SU-DHL-6 (cell line): ENCODE measurements around the gene ITGB2.

Experiments
- H2AFZ ChIP-seq: fragments of 200-600 bp; sonication (generic); 2 replicates; pipeline ENCODE4 v1.6.1; 2014; ENCODE audit warnings: low read depth, mild to moderate bottlenecking, moderate library complexity, mixed read lengths, antibody characterized with exemption, low read length; ENCODE audit not compliant: severe bottlenecking
- H3F3A ChIP-seq: fragments of 200-600 bp; shearing (Covaris generic); 2 replicates; pipeline ENCODE4 v1.6.0; 2016; ENCODE audit warnings: antibody characterized with exemption, mild to moderate bottlenecking; ENCODE audit not compliant: insufficient read depth
- H3K27ac ChIP-seq: fragments of 200-600 bp; sonication (generic); 2 replicates; pipeline ENCODE4 v1.5.1; 2016; ENCODE audit warnings: low read depth, mild to moderate bottlenecking, low read length, moderate library complexity, mixed read lengths
- H3K27me3 ChIP-seq: fragments of 200-600 bp; sonication (generic), shearing (Covaris generic); 2 replicates; pipeline ENCODE4 v1.6.0; 2014; ENCODE audit warnings: mild to moderate bottlenecking, low read length
- H3K36me3 ChIP-seq: fragments of 200-600 bp; sonication (generic); 2 replicates; pipeline ENCODE4 v1.6.1; 2014; ENCODE audit warnings: mild to moderate bottlenecking, low read length, mixed read lengths
- H3K4me2 ChIP-seq: fragments of 300-600, 200-600 bp; shearing (Covaris generic), sonication (generic); 2 replicates; pipeline ENCODE4 v1.6.0; 2014; ENCODE audit warnings: low read length, low read depth, mild to moderate bottlenecking; ENCODE audit not compliant: poor library complexity, severe bottlenecking
- H3K4me3 ChIP-seq: fragments of 200-600 bp; sonication (generic); 2 replicates; pipeline ENCODE4 v1.5.1; 2014; ENCODE audit warnings: antibody characterized with exemption, low read length, mild to moderate bottlenecking, mixed read lengths; ENCODE audit not compliant: insufficient read depth, poor library complexity, severe bottlenecking
- H3K79me2 ChIP-seq: fragments of 200-600 bp; sonication (generic); 2 replicates; pipeline ENCODE4 v1.6.1; 2014; ENCODE audit warnings: mild to moderate bottlenecking, low read length, moderate library complexity; ENCODE audit not compliant: insufficient read depth
- H3K9ac ChIP-seq: fragments of 200-600 bp; sonication (generic); 2 replicates; pipeline ENCODE4 v1.7.0; 2014; ENCODE audit warnings: mild to moderate bottlenecking, low read length
- H3K9me2 ChIP-seq: fragments of 200-600 bp; sonication (generic); replicated peaks from 2 replicates; pipeline ENCODE4 v1.6.1; 2014; ENCODE audit warnings: low read length; ENCODE audit not compliant: insufficient read depth
- H3K9me3 ChIP-seq: fragments of 200-600 bp; sonication (generic); 2 replicates; pipeline ENCODE4 v1.6.1; 2014; ENCODE audit warnings: low read length, mixed read lengths; ENCODE audit not compliant: insufficient read depth
- H4K20me1 ChIP-seq: fragments of 200-600 bp; sonication (generic); 2 replicates; pipeline ENCODE4 v1.6.1; 2014; ENCODE audit warnings: low read depth, mild to moderate bottlenecking, antibody characterized with exemption, low read length, moderate library complexity, mixed read lengths
- EZH2phosphoT487 ChIP-seq: fragments of 200-600 bp; sonication (generic), shearing (Covaris generic); conservative IDR thresholded peaks from 2 replicates; pipeline ENCODE4 v1.6.1; 2018; ENCODE audit warnings: mild to moderate bottlenecking, antibody characterized with exemption, low read length, moderate library complexity, mixed read lengths
- TF ChIP-seq, protein P1 (sequence below): fragments of 200-600 bp; sonication (generic); IDR thresholded peaks from one replicate; pipeline ENCODE4 v1.5.1; 2017; ENCODE audit warnings: antibody characterized with exemption, mild to moderate bottlenecking, low read length, moderate library complexity; ENCODE audit not compliant: insufficient read depth, poor library complexity, severe bottlenecking

ITGB2 gene

GRCh38 chr21:44838039-44838895 lies 82.4 kb downstream of the ITGB2 start:
- Histone ChIP-seq H3K27ac (no peak overlapping the region), H3K9ac (no peak overlapping the region), H3K36me3 (no peaks in the 10 kb centered on the region), H3K4me2 (no peak overlapping the region), H3K9me2 (no peaks in the 10 kb centered on the region), H3K79me2 (no peaks in the 10 kb centered on the region), H2AFZ (no peak overlapping the region), H3F3A (no peaks in the 10 kb centered on the region), H3K9me3 (no peaks in the 10 kb centered on the region), H3K4me3 (no peak overlapping the region), H3K27me3 (no peaks in the 10 kb centered on the region), H4K20me1 (no peaks in the 10 kb centered on the region)
- TF ChIP-seq, protein P1, sequence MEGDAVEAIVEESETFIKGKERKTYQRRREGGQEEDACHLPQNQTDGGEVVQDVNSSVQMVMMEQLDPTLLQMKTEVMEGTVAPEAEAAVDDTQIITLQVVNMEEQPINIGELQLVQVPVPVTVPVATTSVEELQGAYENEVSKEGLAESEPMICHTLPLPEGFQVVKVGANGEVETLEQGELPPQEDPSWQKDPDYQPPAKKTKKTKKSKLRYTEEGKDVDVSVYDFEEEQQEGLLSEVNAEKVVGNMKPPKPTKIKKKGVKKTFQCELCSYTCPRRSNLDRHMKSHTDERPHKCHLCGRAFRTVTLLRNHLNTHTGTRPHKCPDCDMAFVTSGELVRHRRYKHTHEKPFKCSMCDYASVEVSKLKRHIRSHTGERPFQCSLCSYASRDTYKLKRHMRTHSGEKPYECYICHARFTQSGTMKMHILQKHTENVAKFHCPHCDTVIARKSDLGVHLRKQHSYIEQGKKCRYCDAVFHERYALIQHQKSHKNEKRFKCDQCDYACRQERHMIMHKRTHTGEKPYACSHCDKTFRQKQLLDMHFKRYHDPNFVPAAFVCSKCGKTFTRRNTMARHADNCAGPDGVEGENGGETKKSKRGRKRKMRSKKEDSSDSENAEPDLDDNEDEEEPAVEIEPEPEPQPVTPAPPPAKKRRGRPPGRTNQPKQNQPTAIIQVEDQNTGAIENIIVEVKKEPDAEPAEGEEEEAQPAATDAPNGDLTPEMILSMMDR: no peak
- TF ChIP-seq EZH2phosphoT487: no peak

DNA sequence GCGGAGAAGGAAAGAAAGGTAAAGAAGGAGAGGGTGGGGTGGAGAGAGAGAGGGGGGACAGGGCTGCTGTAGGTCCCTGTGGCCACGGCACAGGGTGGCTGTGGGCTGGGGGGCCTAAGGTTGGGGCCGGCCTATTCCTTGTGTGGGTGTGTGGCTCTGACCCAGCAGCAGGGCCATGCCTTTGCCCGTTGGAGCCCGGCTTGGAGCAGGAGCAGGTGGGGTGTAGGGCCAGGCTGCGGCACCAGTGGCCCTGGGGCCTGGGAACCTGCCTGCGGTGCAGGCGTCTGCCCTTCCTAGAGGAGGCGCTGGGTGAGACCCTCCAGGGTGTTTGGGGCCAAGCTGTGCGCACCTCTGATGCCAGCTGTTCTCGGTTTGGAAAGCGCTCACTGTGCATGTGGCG lies 83.2 kb downstream of the ITGB2 start:
- no peaks in the 10 kb centered on the region for H3K27me3 ChIP-seq
- no peaks in the 10 kb centered on the region for H3K36me3 ChIP-seq
- no peak overlapping the region for H2AFZ ChIP-seq
- no peak overlapping the region for H3K4me2 ChIP-seq
- H3K9me3 ChIP-seq: no peaks in the 10 kb centered on the region
- no peaks in the 10 kb centered on the region for H3F3A ChIP-seq
- H3K9me2 ChIP-seq: no peaks in the 10 kb centered on the region
- H3K4me3 ChIP-seq: no peak overlapping the region
- H4K20me1 ChIP-seq: no peaks in the 10 kb centered on the region
- H3K79me2 ChIP-seq: no peaks in the 10 kb centered on the region
- no peak for TF ChIP-seq EZH2phosphoT487
- TF ChIP-seq, protein P1: no peak
- H3K27ac ChIP-seq: no peak overlapping the region
- no peak overlapping the region for H3K9ac ChIP-seq

- H3K36me3 ChIP-seq: no peaks in the 10 kb centered on the region
- TF ChIP-seq, protein P1: no peak
- TF ChIP-seq EZH2phosphoT487: no peak
- no peaks in the 10 kb centered on the region for H3K27me3 ChIP-seq
- H3K4me2 ChIP-seq: no peak overlapping the region
- H3F3A ChIP-seq: no peaks in the 10 kb centered on the region
- no peak overlapping the region for H3K4me3 ChIP-seq
- no peaks in the 10 kb centered on the region for H3K79me2 ChIP-seq
- no peaks in the 10 kb centered on the region for H4K20me1 ChIP-seq
- H3K9ac ChIP-seq: no peak overlapping the region
- H3K27ac ChIP-seq: no peak overlapping the region
- H2AFZ ChIP-seq: no peak overlapping the region
- H3K9me2 ChIP-seq: no peaks in the 10 kb centered on the region
- no peaks in the 10 kb centered on the region for H3K9me3 ChIP-seq
These were observed 83.8 kb downstream of the ITGB2 start for GRCh38 chr21:44836666-44837471.
